AG09319 (cell line): ENCODE results near the gene ZNF3.

Experiments
- DNase-seq: peaks from one replicate; pipeline ENCODE4 v3.0.0-alpha.2; 2010; ENCODE audit warnings: low read depth; ENCODE audit errors: extremely low read depth
- CTCF ChIP-seq: IDR thresholded peaks from 2 replicates; pipeline ENCODE4 v1.5.1; 2011; ENCODE audit warnings: low read depth, mild to moderate bottlenecking, inconsistent platforms, low read length, moderate library complexity

ZNF3 gene

GRCh38 chr7:100126239-100126930, 44.9 kb upstream of the ZNF3 start:
- TF ChIP-seq CTCF: no peak
- DNase-seq: no peak

GRCh38 chr7:100124301-100125230, 43.0 kb upstream of the ZNF3 start:
- DNase-seq: no peak
- no peak for TF ChIP-seq CTCF

GRCh38 chr7:100122568-100122967, 41.0 kb upstream of the ZNF3 start:
- no peak for DNase-seq
- TF ChIP-seq CTCF: no peak

- DNase-seq: no peak
- TF ChIP-seq CTCF: no peak
Observed at GRCh38 chr7:100122067-100122466, 40.5 kb upstream of the ZNF3 start.

- DNase-seq: no peak
- TF ChIP-seq CTCF: no peak
Observed at GRCh38 chr7:100120733-100121036, 39.2 kb upstream of the ZNF3 start.

- no peak for TF ChIP-seq CTCF
- DNase-seq: peak; percentile 16
Observed at GRCh38 chr7:100119970-100120732, 38.6 kb upstream of the ZNF3 start.
